IMR-90 (cell line): ENCODE measurements around the gene MLLT3. TPM values are rescaled to one million over a fixed set of nuclear protein-coding genes. Genes with fewer than 3 reads are reported as not detected.

Experiments used
- ATAC-seq: fragments of 200-7000 bp; cut with Tn5 transposase; 2 replicates; pipeline ENCODE4 v1.9.1; 2020; ENCODE audit warnings: low read depth, mild to moderate bottlenecking, moderate library complexity
- BruUV-seq: library from RNA; stranded (reverse); fragments of 400-500 nt; replicated peaks from 2 replicates; lab custom pipeline; 2021; lab: Mats Ljungman, UMichigan
- CTCF ChIA-PET: fragments of 300-600 bp; formaldehyde crosslinking; extraction: SDS; loops from one replicate; lab custom pipeline; 2021; ENCODE audit warnings: antibody characterized with exemption; lab: Yijun Ruan, JAX
- POLR2A ChIA-PET: fragments of 300-600 bp; sonication (Branson Sonifier 250); formaldehyde crosslinking; loops from one replicate; lab custom pipeline; 2022; ENCODE audit warnings: antibody characterized with exemption; ENCODE audit not compliant: unreplicated experiment; lab: Charles Lee
- DNase-seq: peaks from one replicate; pipeline ENCODE4 v3.0.0; 2013
- H2AFZ ChIP-seq: replicated peaks from 2 replicates; pipeline ENCODE3; 2013; ENCODE audit warnings: low read length, mild to moderate bottlenecking; ENCODE audit not compliant: poor library complexity
- H2AK5ac ChIP-seq: 2 replicates; pipeline ENCODE4 v1.6.1; 2013; ENCODE audit warnings: low read depth, low read length, inconsistent platforms
- H2AK9ac ChIP-seq: replicated peaks from 2 replicates; pipeline ENCODE3; 2013; ENCODE audit warnings: mild to moderate bottlenecking, low read depth, low read length, moderate library complexity; ENCODE audit not compliant: poor library complexity
- H2BK120ac ChIP-seq: 2 replicates; pipeline ENCODE4 v1.6.1; 2013; ENCODE audit warnings: low read depth, low read length, inconsistent platforms
- H2BK15ac ChIP-seq: 3 replicates; pipeline ENCODE4 v1.6.1; 2013; ENCODE audit warnings: low read depth, low read length, inconsistent platforms
- H2BK20ac ChIP-seq: 2 replicates; pipeline ENCODE4 v1.6.1; 2013; ENCODE audit warnings: low read depth, mild to moderate bottlenecking, inconsistent platforms, low read length, moderate library complexity
- H2BK5ac ChIP-seq: 2 replicates; pipeline ENCODE4 v1.6.1; 2013; ENCODE audit warnings: mild to moderate bottlenecking, low read depth, low read length, inconsistent platforms; ENCODE audit not compliant: poor library complexity, severe bottlenecking
- H3K14ac ChIP-seq: replicated peaks from 2 replicates; pipeline ENCODE4 v1.6.1; 2013; ENCODE audit warnings: low read depth, low read length, inconsistent platforms
- H3K18ac ChIP-seq: 2 replicates; pipeline ENCODE4 v1.6.1; 2013; ENCODE audit warnings: low read depth, low read length, control low read depth
- H3K23ac ChIP-seq: 2 replicates; pipeline ENCODE4 v1.6.1; 2013; ENCODE audit warnings: low read depth, low read length, inconsistent platforms
- H3K27ac ChIP-seq: 2 replicates; pipeline ENCODE4 v1.5.1; 2013; ENCODE audit warnings: mild to moderate bottlenecking, control low read depth, low read length; ENCODE audit not compliant: insufficient read depth
- H3K27me3 ChIP-seq: 2 replicates; pipeline ENCODE4 v1.6.1; 2013; ENCODE audit warnings: low read length; ENCODE audit not compliant: control insufficient read depth, insufficient read depth
- H3K36me3 ChIP-seq: 2 replicates; pipeline ENCODE4 v1.6.1; 2013; ENCODE audit warnings: low read length, mixed read lengths; ENCODE audit not compliant: control insufficient read depth, insufficient read depth
- H3K4ac ChIP-seq: 2 replicates; pipeline ENCODE4 v1.6.1; 2013; ENCODE audit warnings: low read depth, low read length, inconsistent platforms
- H3K4me1 ChIP-seq: 2 replicates; pipeline ENCODE4 v1.6.1; 2013; ENCODE audit warnings: low read length, mixed read lengths; ENCODE audit not compliant: control insufficient read depth, insufficient read depth
- H3K4me2 ChIP-seq: 2 replicates; pipeline ENCODE4 v1.6.1; 2013; ENCODE audit warnings: low read depth, mild to moderate bottlenecking, control low read depth, low read length, moderate library complexity
- H3K4me3 ChIP-seq: 2 replicates; pipeline ENCODE4 v1.5.1; 2013; ENCODE audit warnings: low read depth, mild to moderate bottlenecking, control low read depth, low read length, moderate library complexity; ENCODE audit not compliant: insufficient read depth
- H3K56ac ChIP-seq: 2 replicates; pipeline ENCODE4 v1.6.1; 2013; ENCODE audit warnings: low read length, inconsistent platforms; ENCODE audit not compliant: insufficient read depth; ENCODE audit errors: extremely low read depth
- H3K79me1 ChIP-seq, 2 experiments: 2 replicates each; pipeline ENCODE4 v1.6.1; 2013; ENCODE audit warnings: low read length in 2 of 2, inconsistent platforms in 1 of 2, low read depth in 1 of 2
- H3K9ac ChIP-seq: 2 replicates; pipeline ENCODE4 v1.6.1; 2013; ENCODE audit warnings: low read depth, low read length, control low read depth
- H3K9me1 ChIP-seq: 2 replicates; pipeline ENCODE4 v1.6.1; 2013; ENCODE audit warnings: low read length, inconsistent platforms; ENCODE audit not compliant: insufficient read depth
- H3K9me3 ChIP-seq: 2 replicates; pipeline ENCODE4 v1.6.1; 2013; ENCODE audit warnings: low read length; ENCODE audit not compliant: control insufficient read depth, insufficient read depth
- H4K20me1 ChIP-seq: 2 replicates; pipeline ENCODE4 v1.6.1; 2013; ENCODE audit warnings: low read length, inconsistent platforms; ENCODE audit not compliant: insufficient read depth
- H4K5ac ChIP-seq: 2 replicates; pipeline ENCODE4 v1.6.1; 2013; ENCODE audit warnings: mild to moderate bottlenecking, low read depth, low read length, control low read depth
- H4K8ac ChIP-seq, 2 experiments: 2 replicates each; pipeline ENCODE4 v1.6.1; 2013; ENCODE audit warnings: low read depth in 2 of 2, low read length in 2 of 2, control low read depth in 1 of 2, inconsistent platforms in 1 of 2
- H4K91ac ChIP-seq: 2 replicates; pipeline ENCODE4 v1.6.1; 2013; ENCODE audit warnings: low read depth, low read length, inconsistent platforms; ENCODE audit not compliant: insufficient read depth
- CTCF ChIP-seq: conservative IDR thresholded peaks from 2 replicates; pipeline ENCODE4 v1.5.1; 2012; ENCODE audit warnings: mild to moderate bottlenecking, low read depth, low read length, improper control_type of control experiment
- NFE2L2 ChIP-seq: fragments of 150-350 bp; IDR thresholded peaks from 2 replicates; pipeline ENCODE4 v1.6.1; 2016; ENCODE audit warnings: low read depth, mild to moderate bottlenecking, low read length
- RFX5 ChIP-seq: IDR thresholded peaks from 2 replicates; pipeline ENCODE4 v1.8.0; 2012; ENCODE audit warnings: low read depth, mild to moderate bottlenecking, low read length, moderate library complexity
- WGBS, 2 experiments: methylation state at CpG; one replicate each; pipeline versions ENCODE4 v1.1.5 to v1.1.7; 2013; ENCODE audit warnings: missing lambda C conversion rate in 2 of 2; ENCODE audit not compliant: insufficient read length in 1 of 2; ENCODE audit errors: extremely low coverage in 2 of 2; 5-methylcytosine and 5-hydroxymethylcytosine counted together
- dilution Hi-C: fragments of 300-500 bp; cut with HindIII; formaldehyde crosslinking; loops from one replicate; pipeline ENCODE4 v1.14.3; 2018; ENCODE audit warnings: low sequenced_read_pairs; ENCODE audit not compliant: unreplicated experiment
- in situ Hi-C: fragments of 300-500 bp; cut with MboI; formaldehyde crosslinking; loops from 3 replicates; pipeline ENCODE4 v1.14.3; 2019; ENCODE audit warnings: low sequenced_read_pairs, inconsistent platforms, mixed read lengths
- intact Hi-C: fragments of 100-400 bp; cut with micrococcal nuclease; formaldehyde crosslinking; loops from 2 replicates; pipeline ENCODE4 v1.10.0; 2022
- polyA plus RNA-seq, 3 experiments: library from polyadenylated mRNA; depleted of rRNA; stranded (reverse); fragments of >200 nt; gene quantifications; 2 replicates each; pipeline ENCODE4 v1.2.3, GENCODE V29; 2012; ENCODE audit warnings: low replicate concordance in 1 of 3
- total RNA-seq: library from RNA; depleted of rRNA; stranded (reverse); fragments of >200 nt; gene quantifications from 2 replicates; pipeline ENCODE4 v1.2.3, GENCODE V29; 2012

MLLT3 gene
- total and polyA plus RNA-seq, 2 of the 4 experiments (the other 2 are of a cell fraction): 10.4 to 21.1 TPM

DNA sequence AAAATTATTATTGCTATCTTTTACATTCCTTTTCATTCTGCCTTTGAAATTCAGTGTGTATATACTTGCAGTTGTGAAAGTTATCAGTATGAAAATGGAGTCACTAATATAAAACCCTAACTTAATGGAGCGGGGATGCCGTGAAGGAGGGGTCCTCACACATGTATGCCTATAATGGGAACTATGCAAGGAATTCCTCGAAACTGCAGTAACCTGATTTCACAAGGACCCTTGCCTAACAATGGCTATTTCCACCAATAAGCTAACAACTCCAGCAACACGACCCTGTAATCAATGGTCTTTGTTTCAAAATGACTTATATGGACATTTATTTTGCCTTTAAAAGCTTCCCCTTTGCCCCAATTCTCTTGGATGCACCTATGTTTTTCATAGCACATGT is 12.6 kb upstream of the MLLT3 start:
- ATAC-seq (no peak), DNase-seq (no peak)
- no peak overlapping the region for H3K23ac ChIP-seq
- H3K9me3 ChIP-seq: no peaks in the 10 kb centered on the region
- no peaks in the 10 kb centered on the region for H3K79me1 ChIP-seq
- WGBS, 2 experiments: 20% methylated on average over 1 of the region's 4 CpGs; no CpG with 5 or more reads in 1 of the 2 experiments
- no peak overlapping the region for H2BK15ac ChIP-seq
- H3K36me3 ChIP-seq: no peaks in the 10 kb centered on the region
- no peak overlapping the region for H3K56ac ChIP-seq
- no peak overlapping the region for H4K5ac ChIP-seq
- no peak overlapping the region for H3K4me2 ChIP-seq
- peaks cover 3% of the 10 kb centered on the region; the same call in 1 of the 2 replicates for H3K4me1 ChIP-seq
- no peak overlapping the region for H2BK120ac ChIP-seq
- no peaks in the 10 kb centered on the region for H3K27me3 ChIP-seq
- peaks cover 3% of the 10 kb centered on the region; the same call in 1 of the 2 replicates for H3K9me1 ChIP-seq
- H4K20me1 ChIP-seq: no peaks in the 10 kb centered on the region
- H3K27ac ChIP-seq: no peak overlapping the region
- no peak overlapping the region for H4K8ac ChIP-seq
- BruUV-seq: no TSS peak
- no peak overlapping the region for H2AK5ac ChIP-seq
- ChIA-PET CTCF (no interaction called here), POLR2A (no interaction called here)
- H3K4ac ChIP-seq: no peak overlapping the region
- no peak overlapping the region for H2BK5ac ChIP-seq
- H2AK9ac ChIP-seq: no peak overlapping the region
- no peak overlapping the region for H3K9ac ChIP-seq
- intact Hi-C loops: no loop called here
- no peak overlapping the region for H2BK20ac ChIP-seq
- in situ Hi-C loops: no loop called here
- H3K14ac ChIP-seq: no peak overlapping the region
- H2AFZ ChIP-seq: no peak overlapping the region
- TF ChIP-seq NFE2L2: no peak
- no peak for TF ChIP-seq CTCF
- TF ChIP-seq RFX5: no peak
- H4K91ac ChIP-seq: no peak overlapping the region
- dilution Hi-C loops: no loop called here
- no peak overlapping the region for H3K4me3 ChIP-seq
- no peak overlapping the region for H3K18ac ChIP-seq
